AG04449 (cell line): ENCODE results near the gene RNF114.
"Not testable (repeated sequence)": the region's sequence is repeated elsewhere in the genome, so short reads cannot be mapped to it uniquely, and the experiment has no call there.

Source experiments
- CTCF ChIA-PET: fragments of 350-600 bp; formaldehyde crosslinking; extraction: SDS; loops from one replicate; lab custom pipeline; 2021; ENCODE audit warnings: antibody characterized with exemption; lab: Yijun Ruan, JAX
- POLR2A ChIA-PET: fragments of 400-600, 350-600 bp; formaldehyde crosslinking; extraction: SDS; loops from one replicate; lab custom pipeline; 2020; ENCODE audit warnings: antibody characterized with exemption, inconsistent platforms; lab: Yijun Ruan, JAX
- DNase-seq: peaks from one replicate; pipeline ENCODE4 v3.0.0-alpha.2; 2010; ENCODE audit warnings: low read depth, low spot score
- H3K4me3 ChIP-seq: 2 replicates; pipeline ENCODE4 v1.5.1; 2011; ENCODE audit warnings: low read depth, mild to moderate bottlenecking, control low read depth, low read length
- TF ChIP-seq, protein P1 (sequence below): IDR thresholded peaks from one replicate; pipeline ENCODE4 v1.5.1; 2011; ENCODE audit warnings: mild to moderate bottlenecking, moderate library complexity, low read length, control low read depth, inconsistent platforms; ENCODE audit not compliant: insufficient read depth; ENCODE audit errors: missing control alignments

RNF114 gene

DNA sequence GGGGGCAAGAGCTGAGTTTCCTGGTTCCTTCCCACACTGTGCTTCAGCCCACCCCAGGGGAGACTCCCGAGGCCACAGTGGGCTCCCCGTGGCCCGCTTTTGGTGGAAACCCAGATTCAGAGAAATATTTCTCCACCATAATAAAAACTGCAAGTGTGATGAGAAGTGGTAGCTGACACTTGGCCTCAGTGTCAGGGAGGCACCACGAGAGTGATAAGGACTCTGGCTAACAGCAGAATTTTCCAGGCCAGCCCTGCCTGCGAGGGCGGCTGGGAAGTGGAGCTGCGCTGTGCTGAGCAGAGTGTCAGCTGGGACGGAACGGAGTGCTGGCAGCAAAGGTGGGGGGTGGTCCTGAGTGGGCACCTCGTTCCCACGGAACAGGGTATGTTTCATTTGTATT lies 43.4 kb upstream of the RNF114 start:
- CTCF ChIA-PET: interaction anchor here (0.6 to 8.9 kb wide), 10 partner anchors 8 to 350 kb away, joined by 3 to 158 read pairs (median 4); no protein-coding TSS in a partner anchor
- TF ChIP-seq, protein P1, sequence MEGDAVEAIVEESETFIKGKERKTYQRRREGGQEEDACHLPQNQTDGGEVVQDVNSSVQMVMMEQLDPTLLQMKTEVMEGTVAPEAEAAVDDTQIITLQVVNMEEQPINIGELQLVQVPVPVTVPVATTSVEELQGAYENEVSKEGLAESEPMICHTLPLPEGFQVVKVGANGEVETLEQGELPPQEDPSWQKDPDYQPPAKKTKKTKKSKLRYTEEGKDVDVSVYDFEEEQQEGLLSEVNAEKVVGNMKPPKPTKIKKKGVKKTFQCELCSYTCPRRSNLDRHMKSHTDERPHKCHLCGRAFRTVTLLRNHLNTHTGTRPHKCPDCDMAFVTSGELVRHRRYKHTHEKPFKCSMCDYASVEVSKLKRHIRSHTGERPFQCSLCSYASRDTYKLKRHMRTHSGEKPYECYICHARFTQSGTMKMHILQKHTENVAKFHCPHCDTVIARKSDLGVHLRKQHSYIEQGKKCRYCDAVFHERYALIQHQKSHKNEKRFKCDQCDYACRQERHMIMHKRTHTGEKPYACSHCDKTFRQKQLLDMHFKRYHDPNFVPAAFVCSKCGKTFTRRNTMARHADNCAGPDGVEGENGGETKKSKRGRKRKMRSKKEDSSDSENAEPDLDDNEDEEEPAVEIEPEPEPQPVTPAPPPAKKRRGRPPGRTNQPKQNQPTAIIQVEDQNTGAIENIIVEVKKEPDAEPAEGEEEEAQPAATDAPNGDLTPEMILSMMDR: no peak
- H3K4me3 ChIP-seq: no peak overlapping the region
- DNase-seq: no peak
- POLR2A ChIA-PET: interaction anchor here (0.5 kb wide), 1 partner anchor 94 kb away, joined by 3 read pairs; no protein-coding TSS in a partner anchor

DNA sequence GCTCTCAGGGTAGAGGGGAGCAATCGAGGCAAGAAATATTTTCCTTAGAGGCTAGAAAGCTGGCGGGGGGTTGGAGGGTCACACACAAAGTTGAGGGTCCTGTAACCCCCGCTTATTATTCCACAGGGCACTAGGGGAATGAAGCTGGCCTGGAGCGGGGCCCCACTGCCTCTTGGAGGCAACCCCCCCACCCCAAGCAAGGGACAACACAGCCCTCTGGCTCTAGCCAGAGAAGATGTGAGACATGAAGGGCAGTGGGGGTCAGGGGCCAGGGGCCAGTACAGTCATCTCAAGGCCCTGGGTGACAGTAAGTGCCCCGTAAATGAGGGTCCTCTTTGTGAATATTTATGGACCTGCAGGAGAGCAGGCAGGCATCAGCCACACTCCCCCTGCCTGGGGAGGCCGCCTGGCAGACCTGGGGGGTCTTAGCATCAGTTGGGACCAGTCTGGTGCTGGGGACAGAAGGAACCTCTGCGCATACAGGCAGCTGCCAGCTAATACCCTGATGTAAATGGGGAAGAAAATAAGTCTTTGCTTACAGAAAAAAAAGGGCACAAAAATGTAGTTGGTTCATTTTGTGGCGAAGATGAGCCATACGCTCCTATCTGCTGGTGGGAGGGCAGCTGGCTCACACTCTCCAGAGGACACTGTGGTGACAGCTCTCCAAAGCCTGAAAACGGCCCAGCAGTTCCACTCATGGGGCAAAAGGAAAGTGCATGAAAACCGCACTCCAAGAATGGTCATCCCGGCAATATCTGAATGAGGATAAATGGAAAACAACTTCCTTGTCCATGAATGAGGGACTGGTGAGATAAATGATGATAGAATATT lies 42.7 kb upstream of the RNF114 start:
- ChIA-PET CTCF (interaction anchor here (0.6 to 8.9 kb wide), 10 partner anchors 9 to 351 kb away, joined by 3 to 158 read pairs (median 3); no protein-coding TSS in a partner anchor), POLR2A (no interaction called here)
- TF ChIP-seq, protein P1: no peak
- no peak for DNase-seq
- no peak overlapping the region for H3K4me3 ChIP-seq

DNA sequence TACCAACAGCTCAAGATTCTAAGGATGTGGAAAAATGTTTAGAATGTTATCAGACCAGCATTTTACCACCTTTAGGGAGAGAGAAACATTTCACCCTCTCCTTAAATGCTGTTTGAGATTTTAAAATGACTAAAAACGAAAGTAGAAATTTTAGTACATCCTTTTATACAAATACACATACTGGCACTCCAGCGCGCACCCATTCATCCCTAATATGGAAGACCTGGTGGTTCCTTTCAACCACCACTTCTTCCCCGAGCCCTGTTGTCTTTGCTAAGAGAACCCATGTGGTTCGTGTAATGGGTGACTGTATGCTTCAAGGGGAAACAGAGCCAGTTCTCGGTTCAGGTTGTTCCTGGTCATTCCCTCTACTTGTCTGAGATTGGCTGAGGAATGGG lies 42.1 kb upstream of the RNF114 start:
- ChIA-PET POLR2A (no interaction called here), CTCF (interaction anchor here (1.2 to 8.9 kb wide), 5 partner anchors 9 to 352 kb away, joined by 3 to 158 read pairs (median 5); no protein-coding TSS in a partner anchor)
- TF ChIP-seq, protein P1: no peak
- H3K4me3 ChIP-seq: no peak overlapping the region
- DNase-seq: no peak

DNA sequence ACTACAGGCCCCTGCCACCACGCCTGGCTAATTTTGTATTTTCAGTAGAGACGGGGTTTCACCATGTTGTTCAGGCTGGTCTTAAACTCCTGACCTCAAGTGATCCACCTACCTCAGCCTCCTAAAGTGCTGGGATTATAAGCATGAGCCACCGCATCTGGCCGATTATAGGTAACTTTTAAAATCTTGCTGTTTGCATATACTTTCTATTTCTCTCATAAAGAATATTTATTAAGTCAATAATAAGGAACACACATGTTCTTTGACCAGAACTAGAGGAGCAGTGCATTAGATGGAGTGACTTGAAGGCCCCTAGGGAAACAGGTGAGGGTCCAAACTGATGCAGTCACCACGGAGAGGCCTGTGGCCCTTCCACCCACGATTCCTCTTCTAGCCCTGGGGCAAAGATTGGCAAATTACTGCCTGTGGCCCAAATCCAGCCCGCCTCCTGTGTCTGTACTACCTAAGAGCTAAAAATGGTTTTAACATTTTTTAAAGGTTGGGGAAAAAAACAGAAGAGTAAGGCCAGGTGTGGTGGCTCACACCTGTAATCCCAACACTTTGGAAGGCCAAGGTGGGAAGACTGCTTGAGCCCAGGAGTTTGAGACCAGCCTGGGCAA lies 40.6 kb upstream of the RNF114 start:
- not testable (repeated sequence) for DNase-seq, H3K4me3 ChIP-seq
- CTCF ChIA-PET: interaction anchor here (1.6 kb wide), 1 partner anchor 285 kb away, joined by 5 read pairs; no protein-coding TSS in a partner anchor
- POLR2A ChIA-PET: interaction anchor here (0.7 kb wide), 1 partner anchor 313 kb away, joined by 3 read pairs; no protein-coding TSS in a partner anchor

DNA sequence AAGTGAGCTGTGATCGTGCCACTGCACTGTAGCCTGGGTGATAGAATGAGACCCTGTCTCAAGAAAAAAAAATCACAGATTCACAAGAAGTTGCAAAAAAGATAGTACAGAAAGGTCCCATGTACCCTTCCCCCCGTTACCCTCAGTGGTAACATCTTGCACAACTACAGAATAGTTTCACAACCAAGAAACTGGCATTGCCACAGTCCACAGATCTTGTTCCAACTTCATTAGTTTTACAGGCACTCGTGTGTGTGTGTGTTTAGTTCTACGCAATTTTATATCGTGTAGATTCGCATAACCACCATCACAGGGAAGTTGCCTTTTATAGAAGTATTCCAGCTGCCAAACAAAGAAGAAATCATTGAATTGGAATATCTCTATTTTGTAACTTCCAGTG lies 40.0 kb upstream of the RNF114 start:
- no peak for DNase-seq
- TF ChIP-seq, protein P1: no peak
- ChIA-PET POLR2A (interaction anchor here (0.5 kb wide), 1 partner anchor 221 kb away, joined by 3 read pairs; no protein-coding TSS in a partner anchor), CTCF (interaction anchor here (0.8 to 2.4 kb wide), 3 partner anchors 9 to 286 kb away, joined by 3 to 16 read pairs (median 5); no protein-coding TSS in a partner anchor)
- no peak overlapping the region for H3K4me3 ChIP-seq

DNA sequence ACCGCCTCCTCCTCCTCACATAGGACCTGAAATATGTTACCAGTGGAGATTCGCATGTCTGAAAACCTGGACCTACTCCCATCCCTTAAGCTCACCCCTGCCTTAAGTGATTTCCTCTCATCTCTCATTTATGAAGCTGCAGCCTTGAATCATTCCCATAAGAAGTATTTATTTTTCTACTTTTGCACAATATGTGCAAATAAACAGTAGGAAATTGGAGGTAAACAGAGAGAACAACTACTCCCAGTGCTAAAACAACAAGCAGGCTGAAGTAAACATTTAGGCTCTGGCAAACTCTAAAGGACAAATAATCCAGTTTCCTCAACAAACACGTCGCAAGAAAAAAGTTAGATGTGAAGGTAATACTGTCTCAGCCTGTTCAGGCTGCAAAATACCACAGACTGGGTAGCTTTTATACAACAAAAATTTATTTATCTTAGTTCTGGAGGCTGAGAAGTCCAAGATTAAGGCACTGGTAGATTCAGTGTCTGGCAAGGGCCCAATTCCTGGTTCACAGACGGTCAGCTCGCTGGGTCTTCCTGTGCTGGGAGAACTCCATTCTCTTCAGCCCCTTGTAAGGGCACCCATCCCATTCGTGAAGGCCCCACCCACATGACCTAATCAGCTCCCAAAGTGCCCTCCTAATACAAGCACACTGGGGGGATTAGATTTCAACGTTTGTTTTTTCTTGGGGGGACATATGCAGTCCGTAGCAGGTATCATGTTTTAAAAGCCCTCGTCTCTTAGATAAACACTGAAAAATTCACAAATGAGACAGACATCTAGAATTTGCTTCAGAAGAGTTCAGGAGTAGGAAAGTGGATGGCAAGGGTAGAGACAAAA lies 36.4 kb upstream of the RNF114 start:
- H3K4me3 ChIP-seq: no peak overlapping the region
- ChIA-PET POLR2A (no interaction called here), CTCF (interaction anchor here (0.9 to 16.4 kb wide), 2 partner anchors 10 to 79 kb away, joined by 3 to 158 read pairs; no protein-coding TSS in a partner anchor)
- no peak for DNase-seq
- TF ChIP-seq, protein P1: no peak
